Mucosa of stomach (tissue), 1 donor: ENCODE data around the gene RASAL2.

Experiments
- H3K27me3 ChIP-seq: one replicate; pipeline ENCODE4 v1.7.0; 2013; ENCODE audit warnings: mild to moderate bottlenecking, low read length; ENCODE audit not compliant: control insufficient read depth, insufficient read depth
- H3K36me3 ChIP-seq: one replicate; pipeline ENCODE4 v1.7.0; 2013; ENCODE audit warnings: low read length; ENCODE audit not compliant: control insufficient read depth, insufficient read depth
- H3K4me1 ChIP-seq: one replicate; pipeline ENCODE4 v1.7.0; 2013; ENCODE audit warnings: mild to moderate bottlenecking, low read length; ENCODE audit not compliant: control insufficient read depth, insufficient read depth
- H3K4me3 ChIP-seq: one replicate; pipeline ENCODE4 v1.7.0; 2013; ENCODE audit warnings: low read length
- H3K9ac ChIP-seq: one replicate; pipeline ENCODE4 v1.7.0; 2013; ENCODE audit warnings: mild to moderate bottlenecking, low read length, moderate library complexity
- H3K9me3 ChIP-seq: one replicate; pipeline ENCODE4 v1.7.0; 2013; ENCODE audit warnings: mild to moderate bottlenecking, low read length, moderate library complexity; ENCODE audit not compliant: control insufficient read depth
- donor health status: Pancreatic carcinoma.

The RASAL2 gene

GRCh38 chr1:178057912-178058534 is 35.9 kb upstream of the RASAL2 start:
- no peaks in the 10 kb centered on the region for H3K36me3 ChIP-seq
- H3K4me3 ChIP-seq: no peak overlapping the region
- H3K9me3 ChIP-seq: no peaks in the 10 kb centered on the region
- no peaks in the 10 kb centered on the region for H3K27me3 ChIP-seq
- H3K4me1 ChIP-seq: peaks cover 16% of the 10 kb centered on the region
- H3K9ac ChIP-seq: no peak overlapping the region

GRCh38 chr1:178060789-178061556 is 32.9 kb upstream of the RASAL2 start:
- Histone ChIP-seq H3K4me3 (no peak overlapping the region), H3K9me3 (no peaks in the 10 kb centered on the region), H3K9ac (no peak overlapping the region), H3K36me3 (no peaks in the 10 kb centered on the region), H3K27me3 (no peaks in the 10 kb centered on the region), H3K4me1 (peaks cover 5% of the 10 kb centered on the region)

- Histone ChIP-seq H3K36me3 (no peaks in the 10 kb centered on the region), H3K27me3 (no peaks in the 10 kb centered on the region), H3K9me3 (no peaks in the 10 kb centered on the region), H3K9ac (no peak overlapping the region), H3K4me1 (peaks cover 3% of the 10 kb centered on the region), H3K4me3 (no peak overlapping the region)
Observed at GRCh38 chr1:178061620-178062019, 32.3 kb upstream of the RASAL2 start.

- no peak overlapping the region for H3K9ac ChIP-seq
- H3K4me3 ChIP-seq: no peak overlapping the region
- no peaks in the 10 kb centered on the region for H3K36me3 ChIP-seq
- H3K27me3 ChIP-seq: no peaks in the 10 kb centered on the region
- peaks cover 8% of the 10 kb centered on the region for H3K4me1 ChIP-seq
- no peaks in the 10 kb centered on the region for H3K9me3 ChIP-seq
Observed at GRCh38 chr1:178064191-178064821, 29.6 kb upstream of the RASAL2 start.

DNA sequence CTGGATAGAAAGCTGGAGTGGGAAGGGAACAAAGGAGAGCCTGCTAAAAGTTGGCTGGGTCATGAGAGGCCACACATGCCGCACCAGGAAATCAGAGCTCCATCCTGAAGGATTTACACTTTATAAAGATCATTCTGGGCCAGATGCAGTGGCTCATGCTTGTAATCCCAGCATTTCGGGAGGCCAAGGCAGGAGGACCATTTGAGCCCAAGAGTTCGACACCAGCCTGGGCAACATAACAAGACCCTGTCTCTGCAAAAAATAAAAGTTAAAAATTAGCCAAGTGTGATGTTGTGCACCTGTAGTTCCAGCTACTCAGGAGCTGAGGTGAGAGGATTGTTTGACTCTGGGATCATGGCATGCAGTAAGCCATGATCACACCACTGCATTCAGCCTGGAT is 28.7 kb upstream of the RASAL2 start:
- no peak overlapping the region for H3K9ac ChIP-seq
- no peaks in the 10 kb centered on the region for H3K9me3 ChIP-seq
- peaks cover 8% of the 10 kb centered on the region for H3K4me1 ChIP-seq
- no peak overlapping the region for H3K4me3 ChIP-seq
- no peaks in the 10 kb centered on the region for H3K36me3 ChIP-seq
- no peaks in the 10 kb centered on the region for H3K27me3 ChIP-seq

DNA sequence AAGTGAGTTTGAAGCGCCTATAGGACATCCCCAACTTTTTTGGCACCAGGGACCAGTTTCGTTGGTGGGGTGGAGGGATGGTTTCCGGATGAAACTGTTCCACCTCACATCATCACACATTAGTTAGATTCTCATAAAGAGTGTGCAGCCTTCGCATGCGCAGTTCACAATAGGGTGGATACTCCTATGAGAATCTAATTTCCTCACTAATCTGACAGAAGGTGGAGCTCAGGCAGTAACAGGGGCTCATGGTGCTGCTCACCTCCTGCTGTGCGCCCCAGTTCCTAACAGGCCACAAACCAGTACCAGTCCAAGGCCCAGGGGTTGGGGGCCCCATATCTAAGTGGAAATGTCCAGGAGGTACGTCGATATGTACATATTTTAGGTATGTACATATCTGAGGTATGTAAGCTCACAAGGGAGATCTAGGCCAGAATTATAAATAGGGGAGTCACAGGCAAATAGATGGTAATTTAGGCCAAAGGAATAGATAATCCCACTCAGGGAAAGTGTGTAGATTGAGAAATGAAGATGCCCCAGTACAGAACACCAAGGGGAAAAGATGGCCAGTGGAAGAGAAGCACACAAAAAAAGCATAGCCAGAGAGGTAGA is 27.5 kb upstream of the RASAL2 start:
- H3K9ac ChIP-seq: no peak overlapping the region
- H3K9me3 ChIP-seq: no peaks in the 10 kb centered on the region
- H3K4me3 ChIP-seq: no peak overlapping the region
- peaks cover 8% of the 10 kb centered on the region for H3K4me1 ChIP-seq
- no peaks in the 10 kb centered on the region for H3K36me3 ChIP-seq
- H3K27me3 ChIP-seq: no peaks in the 10 kb centered on the region

- Histone ChIP-seq H3K4me3 (no peak overlapping the region), H3K36me3 (no peaks in the 10 kb centered on the region), H3K27me3 (no peaks in the 10 kb centered on the region), H3K4me1 (peaks cover 8% of the 10 kb centered on the region), H3K9me3 (no peaks in the 10 kb centered on the region), H3K9ac (no peak overlapping the region)
Observed at GRCh38 chr1:178066908-178067614, 26.8 kb upstream of the RASAL2 start.

GRCh38 chr1:178071811-178072210 is 22.1 kb upstream of the RASAL2 start:
- Histone ChIP-seq H3K4me3 (no peak overlapping the region), H3K9me3 (no peaks in the 10 kb centered on the region), H3K27me3 (no peaks in the 10 kb centered on the region), H3K36me3 (no peaks in the 10 kb centered on the region), H3K9ac (no peak overlapping the region), H3K4me1 (peaks cover 3% of the 10 kb centered on the region)

DNA sequence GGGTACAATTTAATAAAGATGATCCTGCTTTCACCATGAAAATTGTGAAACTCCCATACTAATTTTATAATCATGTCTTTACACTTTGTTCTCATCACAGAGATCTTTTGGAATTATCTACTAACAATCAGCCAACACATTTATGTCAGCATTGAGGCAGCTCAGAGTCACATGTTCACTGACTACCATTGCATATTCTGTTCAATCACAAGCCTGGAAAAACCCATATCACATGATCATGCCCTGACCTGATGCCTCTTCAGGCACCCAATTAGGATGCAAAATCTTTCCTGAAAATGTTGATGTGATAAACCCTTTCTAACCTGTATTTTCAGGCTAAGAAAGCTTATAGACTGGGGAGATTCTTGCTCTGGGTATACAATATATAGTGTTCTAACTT is 21.6 kb upstream of the RASAL2 start:
- Histone ChIP-seq H3K9me3 (no peaks in the 10 kb centered on the region), H3K27me3 (no peaks in the 10 kb centered on the region), H3K9ac (no peak overlapping the region), H3K4me1 (no peaks in the 10 kb centered on the region), H3K36me3 (no peaks in the 10 kb centered on the region), H3K4me3 (no peak overlapping the region)

DNA sequence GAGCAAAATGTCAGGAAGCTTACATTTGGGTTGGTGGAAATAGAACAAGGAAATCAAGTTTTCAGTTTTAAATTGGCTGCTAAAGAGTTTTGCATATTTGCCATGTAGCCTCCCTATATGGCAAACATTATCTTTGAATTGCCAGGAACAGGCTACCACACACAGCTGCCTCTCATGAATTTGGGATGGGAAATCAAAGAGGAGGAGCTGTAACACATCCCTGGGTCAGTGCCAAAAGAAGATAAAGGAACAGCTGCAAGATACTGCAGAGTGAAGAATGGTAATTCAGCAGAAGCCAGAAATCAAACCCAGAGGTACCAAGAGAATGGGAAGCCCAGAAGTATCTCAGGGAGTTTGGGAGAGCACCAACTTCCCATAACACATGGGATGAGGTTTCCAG is 18.6 kb upstream of the RASAL2 start:
- H3K9me3 ChIP-seq: no peaks in the 10 kb centered on the region
- H3K4me3 ChIP-seq: no peak overlapping the region
- H3K36me3 ChIP-seq: no peaks in the 10 kb centered on the region
- H3K9ac ChIP-seq: no peak overlapping the region
- no peaks in the 10 kb centered on the region for H3K4me1 ChIP-seq
- H3K27me3 ChIP-seq: no peaks in the 10 kb centered on the region

DNA sequence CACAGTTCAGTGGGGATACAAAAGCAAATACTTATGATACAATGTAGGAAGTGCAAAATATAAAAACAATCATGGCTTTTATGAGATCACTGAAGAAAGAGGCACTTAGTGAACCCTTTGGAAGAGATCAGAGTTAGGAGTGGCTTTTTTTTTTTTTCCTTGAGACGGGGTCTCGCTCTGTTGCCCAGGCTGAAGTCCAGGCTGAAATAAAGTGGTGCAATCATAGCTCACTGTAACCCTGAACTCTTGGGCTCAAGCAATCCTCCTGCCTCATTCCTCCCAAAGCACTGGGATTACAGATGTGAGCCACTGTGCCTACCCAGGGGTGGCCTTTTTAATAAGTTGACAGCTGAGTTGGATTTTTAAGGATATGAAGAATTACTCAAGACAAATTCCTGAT is 17.3 kb upstream of the RASAL2 start:
- Histone ChIP-seq H3K9me3 (no peaks in the 10 kb centered on the region), H3K36me3 (no peaks in the 10 kb centered on the region), H3K27me3 (no peaks in the 10 kb centered on the region), H3K4me1 (no peaks in the 10 kb centered on the region), H3K4me3 (no peak overlapping the region), H3K9ac (no peak overlapping the region)
